ENCODE results near the gene MYZAP.

Gene MYZAP

DNA sequence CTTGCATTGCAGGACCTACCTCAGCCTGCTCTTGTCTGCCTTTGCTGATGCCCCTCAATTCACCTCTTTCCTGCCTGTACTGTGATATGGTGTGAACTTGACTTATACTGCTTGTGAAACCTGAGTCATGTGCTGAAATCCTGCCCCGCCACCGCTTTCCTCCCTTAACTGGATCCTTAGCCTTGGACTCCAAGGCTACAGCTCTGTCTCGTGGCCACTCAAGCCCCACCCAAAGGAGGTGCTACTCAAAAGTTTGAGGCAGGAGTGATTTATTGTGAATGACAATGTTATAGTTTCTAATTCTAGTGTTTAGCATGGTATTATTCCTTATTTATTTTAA is 56.1 kb downstream of the MYZAP start:
- TF ChIP-seq TAF1 (IDR thresholded peaks at IDR 0.05; ENCODE audit: borderline replicate concordance, insufficient read depth, low read length) (no peak), SIN3A (IDR thresholded peaks at IDR 0.05; ENCODE audit: borderline replicate concordance, insufficient read depth, low read length) (no peak), FOXP2 (optimal IDR thresholded peaks at IDR 0.05; ENCODE audit: borderline replicate concordance, extremely low read depth, extremely low read length, insufficient read depth) (no peak), POLR2AphosphoS5 (IDR thresholded peaks at IDR 0.05; ENCODE audit: low read depth, low read length) (no peak)
- TF ChIP-seq, protein P1, sequence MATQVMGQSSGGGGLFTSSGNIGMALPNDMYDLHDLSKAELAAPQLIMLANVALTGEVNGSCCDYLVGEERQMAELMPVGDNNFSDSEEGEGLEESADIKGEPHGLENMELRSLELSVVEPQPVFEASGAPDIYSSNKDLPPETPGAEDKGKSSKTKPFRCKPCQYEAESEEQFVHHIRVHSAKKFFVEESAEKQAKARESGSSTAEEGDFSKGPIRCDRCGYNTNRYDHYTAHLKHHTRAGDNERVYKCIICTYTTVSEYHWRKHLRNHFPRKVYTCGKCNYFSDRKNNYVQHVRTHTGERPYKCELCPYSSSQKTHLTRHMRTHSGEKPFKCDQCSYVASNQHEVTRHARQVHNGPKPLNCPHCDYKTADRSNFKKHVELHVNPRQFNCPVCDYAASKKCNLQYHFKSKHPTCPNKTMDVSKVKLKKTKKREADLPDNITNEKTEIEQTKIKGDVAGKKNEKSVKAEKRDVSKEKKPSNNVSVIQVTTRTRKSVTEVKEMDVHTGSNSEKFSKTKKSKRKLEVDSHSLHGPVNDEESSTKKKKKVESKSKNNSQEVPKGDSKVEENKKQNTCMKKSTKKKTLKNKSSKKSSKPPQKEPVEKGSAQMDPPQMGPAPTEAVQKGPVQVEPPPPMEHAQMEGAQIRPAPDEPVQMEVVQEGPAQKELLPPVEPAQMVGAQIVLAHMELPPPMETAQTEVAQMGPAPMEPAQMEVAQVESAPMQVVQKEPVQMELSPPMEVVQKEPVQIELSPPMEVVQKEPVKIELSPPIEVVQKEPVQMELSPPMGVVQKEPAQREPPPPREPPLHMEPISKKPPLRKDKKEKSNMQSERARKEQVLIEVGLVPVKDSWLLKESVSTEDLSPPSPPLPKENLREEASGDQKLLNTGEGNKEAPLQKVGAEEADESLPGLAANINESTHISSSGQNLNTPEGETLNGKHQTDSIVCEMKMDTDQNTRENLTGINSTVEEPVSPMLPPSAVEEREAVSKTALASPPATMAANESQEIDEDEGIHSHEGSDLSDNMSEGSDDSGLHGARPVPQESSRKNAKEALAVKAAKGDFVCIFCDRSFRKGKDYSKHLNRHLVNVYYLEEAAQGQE (IDR thresholded peaks at IDR 0.05; ENCODE audit: insufficient read depth in 1 of 2, low read depth in 2 of 2, low read length in 2 of 2), result no peak

DNA sequence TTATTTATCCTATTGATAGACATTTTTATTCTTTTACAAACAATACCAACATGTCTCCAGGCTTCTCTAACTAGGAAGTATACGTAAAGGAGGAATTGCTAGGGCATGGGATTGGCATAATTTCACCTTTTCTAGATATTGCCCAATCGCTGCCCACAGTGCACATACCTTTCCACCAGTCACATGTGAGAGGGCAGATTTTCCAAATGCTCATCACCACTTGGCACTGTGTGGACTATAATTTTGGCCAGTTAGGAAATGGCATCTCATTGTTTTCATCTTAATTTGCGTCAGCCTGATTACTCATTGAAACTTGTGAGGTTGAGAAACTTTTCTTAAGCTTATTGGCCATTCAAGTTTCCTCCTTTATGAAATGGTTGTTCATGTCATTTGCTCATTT is 57.4 kb downstream of the MYZAP start:
- TF ChIP-seq TAF1 (IDR thresholded peaks at IDR 0.05; ENCODE audit: borderline replicate concordance, insufficient read depth, low read length) (no peak), POLR2AphosphoS5 (IDR thresholded peaks at IDR 0.05; ENCODE audit: low read depth, low read length) (no peak), SIN3A (IDR thresholded peaks at IDR 0.05; ENCODE audit: borderline replicate concordance, insufficient read depth, low read length) (no peak), FOXP2 (optimal IDR thresholded peaks at IDR 0.05; ENCODE audit: borderline replicate concordance, extremely low read depth, extremely low read length, insufficient read depth) (no peak)
- TF ChIP-seq, protein P1 (IDR thresholded peaks at IDR 0.05; ENCODE audit: insufficient read depth in 1 of 2, low read depth in 2 of 2, low read length in 2 of 2), result no peak

DNA sequence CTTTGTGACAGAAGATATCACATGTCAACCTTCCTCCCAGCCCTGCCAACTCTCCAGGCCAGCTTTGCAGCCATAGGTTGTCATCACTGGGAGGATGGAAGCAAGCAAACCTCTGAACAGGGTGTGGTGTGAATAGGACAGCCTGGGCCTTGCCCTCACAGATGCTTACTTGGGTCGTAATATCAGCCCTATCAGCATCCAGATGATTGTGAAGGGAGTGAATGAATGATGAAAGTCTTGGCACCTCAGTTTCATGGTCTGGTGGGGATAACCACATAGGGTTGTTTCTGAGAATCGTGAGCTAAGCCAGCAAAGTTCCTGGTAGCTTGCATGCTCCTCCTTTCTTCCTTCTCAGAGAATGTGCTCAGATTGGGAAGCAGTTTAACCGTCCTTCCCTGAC is 59.7 kb downstream of the MYZAP start:
- TF ChIP-seq SIN3A (IDR thresholded peaks at IDR 0.05; ENCODE audit: borderline replicate concordance, insufficient read depth, low read length) (no peak), POLR2AphosphoS5 (IDR thresholded peaks at IDR 0.05; ENCODE audit: low read depth, low read length) (no peak), FOXP2 (optimal IDR thresholded peaks at IDR 0.05; ENCODE audit: borderline replicate concordance, extremely low read depth, extremely low read length, insufficient read depth) (no peak), TAF1 (IDR thresholded peaks at IDR 0.05; ENCODE audit: borderline replicate concordance, insufficient read depth, low read length) (no peak)
- TF ChIP-seq, protein P1 (IDR thresholded peaks at IDR 0.05; ENCODE audit: insufficient read depth in 1 of 2, low read depth in 2 of 2, low read length in 2 of 2), result no peak

DNA sequence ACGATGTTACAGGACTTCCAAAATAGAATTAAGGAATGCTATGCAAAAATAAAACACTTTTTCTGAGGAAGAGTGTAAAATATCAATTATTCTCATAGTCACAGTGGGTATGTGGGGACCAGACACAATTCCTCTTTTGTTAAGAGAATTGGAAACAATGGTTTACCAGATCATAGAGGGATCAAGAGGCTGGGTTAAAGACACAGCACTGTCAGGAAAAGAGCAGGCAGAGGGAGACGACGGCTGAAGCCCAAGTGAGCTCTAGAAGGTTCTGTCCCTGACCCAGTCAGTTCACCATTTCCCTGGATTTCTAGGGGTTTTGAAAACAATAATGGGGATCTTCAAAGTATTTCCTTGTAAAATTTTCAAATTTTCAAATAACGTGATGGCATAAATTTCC is 60.8 kb downstream of the MYZAP start:
- TF ChIP-seq POLR2AphosphoS5 (IDR thresholded peaks at IDR 0.05; ENCODE audit: low read depth, low read length) (no peak), TAF1 (IDR thresholded peaks at IDR 0.05; ENCODE audit: borderline replicate concordance, insufficient read depth, low read length) (no peak), SIN3A (IDR thresholded peaks at IDR 0.05; ENCODE audit: borderline replicate concordance, insufficient read depth, low read length) (no peak), FOXP2 (optimal IDR thresholded peaks at IDR 0.05; ENCODE audit: borderline replicate concordance, extremely low read depth, extremely low read length, insufficient read depth) (no peak)
- TF ChIP-seq, protein P1 (IDR thresholded peaks at IDR 0.05; ENCODE audit: insufficient read depth in 1 of 2, low read depth in 2 of 2, low read length in 2 of 2), result no peak
